Neural progenitor cell (in vitro differentiated cells): ENCODE results near the gene NUP214. TPM values are rescaled to one million over a fixed set of nuclear protein-coding genes. Genes with fewer than 3 reads are reported as not detected.

Experiments
- DNase-seq: peaks from one replicate; pipeline ENCODE4 v3.0.0-alpha.2; 2016; ENCODE audit warnings: low spot score
- H2AFZ ChIP-seq: fragments of 200-600 bp; sonication (generic); replicated peaks from 2 replicates; pipeline ENCODE4 v1.6.1; 2016; ENCODE audit warnings: antibody characterized with exemption
- H3F3A ChIP-seq: fragments of 200-600 bp; sonication (generic); 2 replicates; pipeline ENCODE4 v1.6.1; 2016; ENCODE audit warnings: antibody characterized with exemption, low read depth
- H3K27ac ChIP-seq: fragments of 200-600 bp; sonication (generic); 2 replicates; pipeline ENCODE4 v1.5.1; 2016; ENCODE audit warnings: mild to moderate bottlenecking
- H3K27me3 ChIP-seq: fragments of 200-600 bp; sonication (generic); 2 replicates; pipeline ENCODE4 v1.6.1; 2016; ENCODE audit warnings: mild to moderate bottlenecking, moderate library complexity
- H3K36me3 ChIP-seq: fragments of 200-600 bp; sonication (generic); 2 replicates; pipeline ENCODE4 v1.5.1; 2016
- H3K4me1 ChIP-seq: fragments of 200-600 bp; sonication (generic); 2 replicates; pipeline ENCODE4 v1.6.1; 2016; ENCODE audit warnings: mixed run types
- H3K4me2 ChIP-seq: fragments of 200-600 bp; sonication (generic); 2 replicates; pipeline ENCODE4 v1.6.1; 2016
- H3K4me3 ChIP-seq: fragments of 200-600 bp; sonication (generic); 2 replicates; pipeline ENCODE4 v1.5.1; 2016
- H3K79me2 ChIP-seq: fragments of 200-600 bp; sonication (generic); 2 replicates; pipeline ENCODE4 v1.6.1; 2016; ENCODE audit warnings: low read depth
- H3K9ac ChIP-seq: fragments of 200-600 bp; sonication (generic); 2 replicates; pipeline ENCODE4 v1.6.1; 2016
- H3K9me3 ChIP-seq: fragments of 200-600 bp; sonication (generic); 2 replicates; pipeline ENCODE4 v1.5.1; 2016; ENCODE audit warnings: low read depth
- H4K20me1 ChIP-seq: fragments of 200-600 bp; sonication (generic); 2 replicates; pipeline ENCODE4 v1.6.1; 2016; ENCODE audit warnings: low read depth
- H3K27ac Mint-ChIP-seq: 3 replicates; pipeline ENCODE4 v1.8.0; 2021; ENCODE audit warnings: mixed read lengths
- H3K27me3 Mint-ChIP-seq: 2 replicates; pipeline ENCODE4 v1.8.0; 2022; ENCODE audit warnings: low read depth, mild to moderate bottlenecking, inconsistent platforms, moderate library complexity, mixed read lengths; ENCODE audit not compliant: insufficient read depth
- H3K36me3 Mint-ChIP-seq: 3 replicates; pipeline ENCODE4 v1.8.0; 2021; ENCODE audit warnings: mixed read lengths
- H3K4me1 Mint-ChIP-seq: 3 replicates; pipeline ENCODE4 v1.8.0; 2021; ENCODE audit warnings: mixed read lengths
- H3K4me3 Mint-ChIP-seq: 3 replicates; pipeline ENCODE4 v1.8.0; 2021; ENCODE audit warnings: mild to moderate bottlenecking, moderate library complexity, mixed read lengths
- H3K9me3 Mint-ChIP-seq: 3 replicates; pipeline ENCODE4 v1.8.0; 2020; ENCODE audit warnings: mixed read lengths
- CTCF ChIP-seq: fragments of 200-600 bp; sonication (generic); IDR thresholded peaks from 2 replicates; pipeline ENCODE4 v1.5.1; 2017; ENCODE audit warnings: antibody characterized with exemption, mild to moderate bottlenecking
- EZH2 ChIP-seq: fragments of 200-600 bp; sonication (generic); IDR thresholded peaks from 2 replicates; pipeline ENCODE4 v1.6.1; 2017; ENCODE audit warnings: antibody characterized with exemption, mild to moderate bottlenecking, moderate library complexity
- EZH2phosphoT487 ChIP-seq: fragments of 200-600 bp; sonication (generic); IDR thresholded peaks from 2 replicates; pipeline ENCODE4 v1.6.1; 2017; ENCODE audit warnings: antibody characterized with exemption
- total RNA-seq: library from RNA; depleted of rRNA; stranded (reverse); fragments of >200 nt; gene quantifications from 2 replicates; pipeline ENCODE4 v1.2.3, GENCODE V29; 2015; ENCODE audit warnings: low replicate concordance

NUP214 gene
- total RNA-seq, 1 donor from 2014 or later, result 37.6 TPM

GRCh38 chr9:131177898-131178297 lies 52.5 kb downstream of the NUP214 start:
- peaks cover 18% of the 10 kb centered on the region for H3K36me3 Mint-ChIP-seq
- peaks cover 5% of the 10 kb centered on the region for H4K20me1 ChIP-seq
- no peak overlapping the region for H3K27ac Mint-ChIP-seq
- TF ChIP-seq EZH2, result no peak
- no peak for TF ChIP-seq CTCF
- no peak for TF ChIP-seq EZH2phosphoT487
- no peaks in the 10 kb centered on the region for H3K4me1 Mint-ChIP-seq
- DNase-seq, result no peak
- H3K4me2 ChIP-seq, result no peak overlapping the region
- H3K4me3 Mint-ChIP-seq, result no peak overlapping the region
- no peaks in the 10 kb centered on the region for H3K79me2 ChIP-seq
- no peaks in the 10 kb centered on the region for H3K27me3 ChIP-seq
- no peak overlapping the region for H3K4me3 ChIP-seq
- H2AFZ ChIP-seq, result no peak overlapping the region
- H3K9me3 ChIP-seq, result no peaks in the 10 kb centered on the region
- H3F3A ChIP-seq, result peaks cover 20% of the 10 kb centered on the region
- no peaks in the 10 kb centered on the region for H3K9me3 Mint-ChIP-seq
- H3K9ac ChIP-seq, result no peak overlapping the region
- peaks cover 2% of the 10 kb centered on the region for H3K27me3 Mint-ChIP-seq
- no peaks in the 10 kb centered on the region for H3K4me1 ChIP-seq
- no peaks in the 10 kb centered on the region for H3K36me3 ChIP-seq
- H3K27ac ChIP-seq, result no peak overlapping the region

- Histone ChIP-seq H4K20me1 (peaks cover 5% of the 10 kb centered on the region), H3K9me3 (no peaks in the 10 kb centered on the region), H3K9ac (no peak overlapping the region), H3K4me2 (no peak overlapping the region), H3K36me3 (no peaks in the 10 kb centered on the region), H3K4me3 (no peak overlapping the region), H2AFZ (no peak overlapping the region), H3K27me3 (no peaks in the 10 kb centered on the region), H3F3A (peaks cover 20% of the 10 kb centered on the region), H3K4me1 (no peaks in the 10 kb centered on the region), H3K79me2 (no peaks in the 10 kb centered on the region), H3K27ac (no peak overlapping the region)
- H3K36me3 Mint-ChIP-seq, result peaks cover 18% of the 10 kb centered on the region
- peaks cover 2% of the 10 kb centered on the region for H3K27me3 Mint-ChIP-seq
- H3K9me3 Mint-ChIP-seq, result no peaks in the 10 kb centered on the region
- no peak overlapping the region for H3K4me3 Mint-ChIP-seq
- no peak for TF ChIP-seq EZH2phosphoT487
- TF ChIP-seq CTCF, result peak; percentile 93
- no peak for TF ChIP-seq EZH2
- no peaks in the 10 kb centered on the region for H3K4me1 Mint-ChIP-seq
- peak; percentile 84 for DNase-seq
- no peak overlapping the region for H3K27ac Mint-ChIP-seq
Measured at GRCh38 chr9:131178382-131178781, 53.0 kb downstream of the NUP214 start.

DNA sequence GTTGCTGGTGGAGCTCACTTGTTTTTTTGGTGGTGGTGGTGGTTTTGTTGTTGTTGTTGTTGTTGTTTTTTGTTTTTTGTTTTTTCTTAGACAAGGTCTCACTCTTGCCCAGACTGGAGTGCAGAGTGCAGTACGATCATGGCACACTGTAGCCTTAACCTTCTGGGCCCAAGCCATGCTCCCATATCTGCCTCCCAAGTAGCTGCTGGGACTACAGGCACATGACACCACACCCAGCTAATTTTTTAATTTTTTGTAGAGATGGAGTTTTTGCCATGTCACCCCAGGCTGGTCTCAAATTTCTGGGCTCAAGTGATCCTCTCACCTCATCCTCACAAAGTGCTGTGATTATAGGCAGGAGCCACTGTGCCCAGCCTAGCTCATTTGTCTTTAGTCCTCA lies 53.5 kb downstream of the NUP214 start:
- Mint-ChIP-seq H3K4me1 (no peaks in the 10 kb centered on the region), H3K36me3 (peaks cover 17% of the 10 kb centered on the region), H3K4me3 (no peak overlapping the region), H3K9me3 (no peaks in the 10 kb centered on the region), H3K27ac (no peak overlapping the region), H3K27me3 (peaks cover 2% of the 10 kb centered on the region)
- Histone ChIP-seq H3K9ac (no peak overlapping the region), H3K36me3 (no peaks in the 10 kb centered on the region), H3F3A (peaks cover 20% of the 10 kb centered on the region), H3K79me2 (no peaks in the 10 kb centered on the region), H3K27ac (no peak overlapping the region), H4K20me1 (peaks cover 5% of the 10 kb centered on the region), H3K4me2 (no peak overlapping the region), H3K27me3 (no peaks in the 10 kb centered on the region), H3K4me1 (no peaks in the 10 kb centered on the region), H2AFZ (no peak overlapping the region), H3K9me3 (no peaks in the 10 kb centered on the region), H3K4me3 (no peak overlapping the region)
- no peak for DNase-seq
- TF ChIP-seq CTCF (no peak), EZH2phosphoT487 (no peak), EZH2 (no peak)
